ENCODE results near the gene DKKL1.

DKKL1 gene

DNA sequence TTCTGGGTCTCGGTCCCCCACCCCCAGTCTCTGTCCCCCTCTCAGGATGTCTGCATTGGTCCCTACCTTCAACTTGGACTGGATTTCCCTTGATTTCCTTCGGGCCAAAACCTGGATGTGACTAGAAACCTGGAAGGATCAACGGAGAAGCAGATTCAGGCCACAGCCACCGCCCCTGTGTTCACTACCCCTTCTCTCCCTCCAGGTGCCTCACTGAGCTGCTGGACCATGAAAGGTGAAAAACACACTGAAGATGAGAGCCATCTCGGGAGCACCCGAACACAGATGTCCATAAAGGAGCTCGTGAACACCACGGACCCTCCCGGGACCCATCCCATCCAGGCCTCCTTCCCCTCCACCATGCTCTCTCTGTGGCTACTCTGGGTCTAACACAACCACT is 6.5 kb upstream of the DKKL1 start:
- Histone ChIP-seq H3K4me3 (ENCODE audit: low read depth in 1 of 2, low read length in 1 of 2) (no peak overlapping the region), H3K27me3 (peaks cover 65% of the 10 kb centered on the region), H3K27ac (no peak overlapping the region), H3K9me3 (no peaks in the 10 kb centered on the region), H3K36me3 (no peaks in the 10 kb centered on the region), H3K4me1 (ENCODE audit: control insufficient read depth in 1 of 2, insufficient read depth in 1 of 2, low read depth in 1 of 2, low read length in 1 of 2) (peaks cover 20 to 28% of the 10 kb centered on the region in 2 experiments)
- no peak for TF ChIP-seq CTCF (IDR thresholded peaks at IDR 0.05)

DNA sequence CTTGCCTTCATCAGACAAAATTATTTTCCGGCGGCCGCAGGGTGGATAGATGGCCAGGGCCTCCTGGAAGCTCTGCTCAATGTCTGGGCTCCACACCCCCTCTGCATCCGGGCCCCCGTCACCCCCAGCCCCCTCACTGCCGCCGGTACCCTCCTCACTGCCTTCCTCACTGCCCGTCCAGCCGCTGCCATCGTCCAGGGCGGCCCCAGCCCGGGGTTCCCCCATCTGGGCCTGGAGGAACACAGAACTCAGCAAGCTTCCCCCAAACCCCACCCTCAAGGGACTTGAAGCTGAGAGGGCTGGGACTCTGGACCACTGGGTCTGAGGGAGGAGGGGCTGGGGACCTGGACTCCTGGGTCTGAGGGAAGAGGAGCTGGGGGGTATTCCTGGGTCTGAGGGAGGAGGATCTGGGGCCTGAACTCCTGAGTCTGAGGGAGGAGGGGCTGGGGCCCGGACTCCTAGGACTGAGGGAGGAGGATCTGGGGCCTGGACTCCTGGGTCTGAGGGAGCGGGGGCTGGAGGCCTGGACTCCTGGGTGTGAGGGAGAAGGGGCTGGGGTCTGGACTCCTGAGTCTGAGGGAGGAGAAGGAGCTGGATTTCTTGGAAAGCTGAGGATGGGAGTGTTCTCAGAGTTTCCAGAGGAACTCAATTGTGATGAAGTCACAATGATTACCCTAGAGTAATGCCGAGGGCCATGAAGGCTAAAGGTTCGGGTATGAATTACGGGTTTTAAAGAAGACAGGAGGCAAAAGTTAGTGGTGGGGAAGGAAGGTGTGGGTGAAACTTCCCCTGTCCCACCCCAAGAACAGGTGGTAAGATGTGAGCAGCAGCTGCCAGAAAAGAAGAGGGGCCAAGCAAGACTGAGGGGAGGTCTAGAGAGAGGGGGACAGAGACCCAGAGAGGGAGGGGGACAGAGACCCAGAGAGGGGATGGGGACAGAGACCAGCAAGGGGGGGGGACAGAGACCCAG is 3.5 kb upstream of the DKKL1 start:
- Histone ChIP-seq H3K36me3 (no peaks in the 10 kb centered on the region), H3K4me1 (ENCODE audit: control insufficient read depth in 1 of 2, insufficient read depth in 1 of 2, low read depth in 1 of 2, low read length in 1 of 2) (peaks cover 22 to 31% of the 10 kb centered on the region in 2 experiments), H3K9me3 (no peaks in the 10 kb centered on the region), H3K27me3 (peaks cover 88% of the 10 kb centered on the region), H3K27ac (no peak overlapping the region), H3K4me3 (ENCODE audit: low read depth in 1 of 2, low read length in 1 of 2) (no peak overlapping the region)
- no peak for TF ChIP-seq CTCF (IDR thresholded peaks at IDR 0.05)

- no peak overlapping the region for H3K27ac ChIP-seq
- H3K9me3 ChIP-seq = no peaks in the 10 kb centered on the region
- peaks cover 86% of the 10 kb centered on the region for H3K27me3 ChIP-seq
- TF ChIP-seq CTCF (IDR thresholded peaks at IDR 0.05) = no peak
- no peak overlapping the region for H3K4me3 ChIP-seq (ENCODE audit: low read depth in 1 of 2, low read length in 1 of 2)
- H3K4me1 ChIP-seq (ENCODE audit: control insufficient read depth in 1 of 2, insufficient read depth in 1 of 2, low read depth in 1 of 2, low read length in 1 of 2) = peaks cover 8 to 21% of the 10 kb centered on the region in 2 experiments
- H3K36me3 ChIP-seq = no peaks in the 10 kb centered on the region
Observed at GRCh38 chr19:49361438-49362047, 2.1 kb upstream of the DKKL1 start.

GRCh38 chr19:49362048-49362928 is 1.4 kb upstream of the DKKL1 start, which contains the start of gene TEAD2:
TSS of gene TEAD2 (minus strand) at chr19:49362416. CDS start at chr19:49360075, 2,341 bp downstream.
- TF ChIP-seq CTCF (IDR thresholded peaks at IDR 0.05) = no peak
- H3K9me3 ChIP-seq = no peaks in the 10 kb centered on the region
- peaks cover 7 to 21% of the 10 kb centered on the region in 2 experiments for H3K4me1 ChIP-seq (ENCODE audit: control insufficient read depth in 1 of 2, insufficient read depth in 1 of 2, low read depth in 1 of 2, low read length in 1 of 2)
- no peaks in the 10 kb centered on the region for H3K36me3 ChIP-seq
- H3K27me3 ChIP-seq = peaks cover 84% of the 10 kb centered on the region
- H3K27ac ChIP-seq = no peak within 1 kb of the TSS
- H3K4me3 ChIP-seq (ENCODE audit: low read depth in 1 of 2, low read length in 1 of 2) = peak within 1 kb of the TSS in 1 of 2 experiments; percentile 28

DNA sequence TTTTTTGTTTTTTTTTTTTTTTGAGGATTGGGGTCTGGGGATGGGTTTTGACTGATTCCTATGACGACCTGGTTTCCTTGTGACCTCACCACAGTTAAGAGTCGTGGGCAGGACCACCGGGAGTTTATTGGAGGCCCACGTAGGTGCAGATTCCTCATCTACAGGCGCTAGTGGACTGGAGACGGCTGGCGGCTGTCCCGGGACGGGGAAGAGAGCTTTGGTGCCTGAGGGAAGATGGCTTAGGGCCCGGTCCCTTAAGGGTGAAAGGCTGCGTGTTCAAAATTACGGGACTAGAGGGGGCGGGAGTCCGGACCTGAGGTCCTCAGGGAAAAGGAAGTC is 779 bp upstream of the DKKL1 start:
- H3K36me3 ChIP-seq = no peaks in the 10 kb centered on the region
- no peak for TF ChIP-seq CTCF (IDR thresholded peaks at IDR 0.05)
- no peaks in the 10 kb centered on the region for H3K9me3 ChIP-seq
- H3K4me1 ChIP-seq (ENCODE audit: control insufficient read depth in 1 of 2, insufficient read depth in 1 of 2, low read depth in 1 of 2, low read length in 1 of 2) = peaks cover 7 to 21% of the 10 kb centered on the region in 2 experiments
- no peak overlapping the region for H3K27ac ChIP-seq
- H3K4me3 ChIP-seq (ENCODE audit: low read depth in 1 of 2, low read length in 1 of 2) = no peak overlapping the region
- H3K27me3 ChIP-seq = peaks cover 84% of the 10 kb centered on the region
